Gastroesophageal sphincter (tissue), 3 donors: Measurements from ENCODE around the gene UBL3.

Experiments used
- CTCF ChIP-seq, 4 experiments: fragments of 200-600 bp in 2 of 4; fragments of 450-650 bp in 2 of 4; sonication (generic) in 1 of 4; IDR thresholded peaks; one replicate each; pipeline ENCODE4 v1.5.1; 2017 to 2019; ENCODE audit warnings: antibody characterized with exemption in 4 of 4, mild to moderate bottlenecking in 2 of 4, moderate library complexity in 2 of 4
- POLR2A ChIP-seq, 2 donors: fragments of 450-650 bp; IDR thresholded peaks; one replicate each; pipeline ENCODE4 v1.6.1; 2017; ENCODE audit warnings: antibody characterized with exemption in 2 of 2, mild to moderate bottlenecking in 2 of 2, moderate library complexity in 1 of 2
- POLR2AphosphoS5 ChIP-seq: sonication (generic); formaldehyde crosslinking; IDR thresholded peaks from one replicate; pipeline ENCODE4 v1.6.1; 2017; ENCODE audit warnings: antibody characterized with exemption

GRCh38 chr13:29718694-29719093 lies 131.7 kb downstream of the UBL3 start:
- TF ChIP-seq POLR2AphosphoS5 (no peak), CTCF (IDR thresholded peaks at IDR 0.05) (no peak), POLR2A (IDR thresholded peaks at IDR 0.05) (no peak)
